Dermis microvascular lymphatic vessel endothelial cell (primary cell): ENCODE results near the gene ARHGAP1. TPM values are rescaled to one million over a fixed set of nuclear protein-coding genes. Genes with fewer than 3 reads are reported as not detected.

Experiments
- DNase-seq, 2 donors: peaks; one replicate each; pipeline versions ENCODE4 v3.0.0 to v3.0.0-alpha.2; 2010; ENCODE audit warnings: low read depth in 2 of 2
- total RNA-seq: library from RNA; depleted of rRNA; stranded (reverse); fragments of >200 nt; gene quantifications from 2 replicates; pipeline ENCODE4 v1.2.1, GENCODE V29; 2014

The ARHGAP1 gene
- total RNA-seq, 1 donor from 2014 or later, result 20.4 TPM

DNA sequence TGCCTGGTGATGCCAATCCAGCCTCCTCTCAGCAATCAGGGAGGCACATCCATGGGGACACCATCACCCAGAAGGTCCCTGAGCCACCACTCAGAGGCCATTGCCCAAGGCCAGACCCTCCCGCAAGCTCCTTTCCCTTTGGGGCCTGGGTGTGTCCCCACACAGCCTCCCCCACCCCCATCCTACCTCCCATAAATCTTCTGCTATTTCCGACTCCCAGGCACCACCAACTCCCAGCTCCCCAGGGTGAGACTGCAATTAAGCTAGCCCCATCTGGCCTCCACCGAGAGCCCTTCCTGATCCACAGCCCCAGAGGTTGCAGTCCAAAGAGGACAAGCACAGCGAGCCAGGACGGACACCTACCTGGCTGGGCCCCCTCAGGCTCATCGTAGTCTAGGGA is 6.3 kb downstream of the ARHGAP1 start:
- no peak for DNase-seq

DNA sequence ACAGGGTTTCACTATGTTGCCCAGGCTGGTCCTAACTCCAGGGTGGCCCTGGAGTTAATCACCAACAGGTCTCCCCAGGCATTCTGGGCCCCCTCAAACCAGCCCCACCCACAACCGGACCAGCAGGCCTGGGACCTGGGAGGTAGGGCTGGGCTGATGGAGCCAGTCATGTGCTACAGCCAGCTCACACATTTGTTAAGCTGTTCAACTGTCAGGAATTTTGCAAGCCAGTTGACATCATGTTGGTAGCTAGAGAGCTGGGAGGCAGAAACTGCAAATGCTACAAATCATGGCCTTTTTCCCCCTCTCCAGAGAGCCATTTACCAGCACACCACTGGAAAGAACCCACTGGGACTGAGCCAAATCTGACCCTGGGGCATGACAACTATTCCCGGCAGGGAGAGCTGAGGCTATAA is 6.8 kb downstream of the ARHGAP1 start:
- no peak for DNase-seq

DNA sequence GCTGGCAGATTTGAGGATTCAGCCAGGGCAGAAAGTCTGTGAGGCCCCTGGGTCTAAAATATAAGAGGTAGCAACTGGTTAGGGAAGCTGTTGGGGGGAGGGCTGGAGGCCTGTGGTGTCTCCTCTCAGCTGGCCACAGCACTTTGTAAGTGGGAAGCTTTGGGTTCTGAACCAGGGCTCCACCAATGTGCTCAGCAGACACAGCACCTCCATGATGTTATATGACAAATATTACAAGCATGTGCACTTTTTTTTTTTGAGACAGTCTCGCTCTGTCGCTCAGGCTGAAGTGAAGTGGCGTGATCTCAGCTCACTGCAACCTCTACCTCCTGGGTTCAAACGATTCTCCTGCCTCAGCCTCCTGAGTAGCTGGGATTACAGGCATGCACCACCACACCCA is 8.0 kb downstream of the ARHGAP1 start:
- DNase-seq, result no peak

DNA sequence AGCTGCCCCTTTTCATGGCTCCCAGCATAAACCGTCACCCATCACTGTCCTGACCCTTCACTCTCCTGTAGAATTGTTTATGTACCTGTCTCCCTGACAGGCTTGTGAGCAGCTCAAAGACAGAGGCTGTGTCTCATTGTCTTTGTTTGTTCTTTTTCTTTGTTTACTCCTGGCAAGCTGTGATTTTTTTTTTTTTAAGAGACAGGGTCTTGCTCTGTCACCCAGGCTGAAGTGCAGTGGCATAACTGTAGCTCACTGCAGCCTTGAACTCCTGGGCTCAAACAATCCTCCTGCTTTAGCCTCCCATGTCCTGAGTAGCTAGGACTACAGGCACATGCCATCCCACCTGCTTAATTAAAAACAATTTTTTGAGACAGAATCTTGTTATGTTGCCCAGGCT is 9.7 kb downstream of the ARHGAP1 start:
- DNase-seq, result no peak

DNA sequence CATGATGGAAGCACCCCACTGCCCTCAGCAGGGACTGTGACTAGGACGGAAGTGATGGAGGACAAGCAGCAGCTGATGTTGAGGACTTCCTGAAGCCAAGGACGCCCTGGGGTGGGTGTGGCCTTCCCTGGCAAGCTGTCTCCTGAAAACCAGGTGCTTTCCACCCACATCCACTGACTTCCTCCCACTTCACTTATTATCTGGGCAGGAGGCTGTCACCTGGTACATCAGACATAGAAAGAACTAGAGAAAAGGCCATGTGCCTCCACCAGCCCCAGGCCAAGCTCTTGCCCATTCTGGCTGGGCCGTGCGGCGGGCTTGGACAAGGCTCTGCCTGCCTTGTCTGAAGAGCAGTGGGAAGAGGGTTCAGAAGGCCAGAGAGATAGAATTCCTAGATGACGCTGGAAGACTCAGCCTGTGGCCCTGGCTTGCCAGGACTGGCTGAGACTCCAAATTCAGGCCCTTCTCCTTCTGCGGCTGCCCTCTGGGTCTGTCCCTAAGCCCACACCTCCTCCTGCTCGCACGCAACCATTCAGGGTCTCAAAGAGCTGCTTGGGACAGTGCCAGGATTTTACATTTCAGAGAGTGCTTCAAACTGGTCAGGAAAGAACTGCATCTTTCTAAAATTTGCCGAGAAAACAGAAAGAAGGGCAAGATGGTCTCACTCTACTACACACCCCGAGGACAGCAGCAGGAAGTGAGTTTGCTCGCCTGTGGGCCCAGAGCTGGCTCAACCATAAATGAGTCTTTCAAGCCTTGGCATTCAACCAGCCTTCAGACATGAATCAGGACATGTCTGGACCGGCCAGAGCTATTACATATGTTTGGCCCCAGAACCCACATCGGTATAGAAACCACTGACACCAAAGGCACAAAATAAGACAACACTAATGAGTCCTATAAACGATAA is 13.3 kb downstream of the ARHGAP1 start:
- peak in 1 of 2 donors; percentile 32 for DNase-seq

DNA sequence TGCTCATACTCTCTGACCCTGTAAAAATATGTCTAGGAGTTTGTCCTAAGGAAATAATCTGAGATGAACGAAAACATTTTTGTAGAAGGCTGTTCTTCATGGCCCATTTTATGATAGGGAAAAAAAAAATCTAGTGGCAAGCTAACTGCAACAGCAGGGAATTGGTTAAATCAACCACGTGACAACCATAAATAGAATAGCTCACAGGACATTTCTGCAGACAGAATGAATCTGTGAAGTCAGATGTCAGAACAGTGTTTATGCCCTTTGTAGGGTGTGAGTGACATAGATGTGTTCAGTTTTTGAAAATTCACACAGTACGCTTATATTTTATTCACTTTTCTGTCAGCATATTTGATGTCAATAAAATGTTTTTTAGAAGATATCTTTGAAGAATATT is 16.1 kb downstream of the ARHGAP1 start:
- no peak for DNase-seq

DNA sequence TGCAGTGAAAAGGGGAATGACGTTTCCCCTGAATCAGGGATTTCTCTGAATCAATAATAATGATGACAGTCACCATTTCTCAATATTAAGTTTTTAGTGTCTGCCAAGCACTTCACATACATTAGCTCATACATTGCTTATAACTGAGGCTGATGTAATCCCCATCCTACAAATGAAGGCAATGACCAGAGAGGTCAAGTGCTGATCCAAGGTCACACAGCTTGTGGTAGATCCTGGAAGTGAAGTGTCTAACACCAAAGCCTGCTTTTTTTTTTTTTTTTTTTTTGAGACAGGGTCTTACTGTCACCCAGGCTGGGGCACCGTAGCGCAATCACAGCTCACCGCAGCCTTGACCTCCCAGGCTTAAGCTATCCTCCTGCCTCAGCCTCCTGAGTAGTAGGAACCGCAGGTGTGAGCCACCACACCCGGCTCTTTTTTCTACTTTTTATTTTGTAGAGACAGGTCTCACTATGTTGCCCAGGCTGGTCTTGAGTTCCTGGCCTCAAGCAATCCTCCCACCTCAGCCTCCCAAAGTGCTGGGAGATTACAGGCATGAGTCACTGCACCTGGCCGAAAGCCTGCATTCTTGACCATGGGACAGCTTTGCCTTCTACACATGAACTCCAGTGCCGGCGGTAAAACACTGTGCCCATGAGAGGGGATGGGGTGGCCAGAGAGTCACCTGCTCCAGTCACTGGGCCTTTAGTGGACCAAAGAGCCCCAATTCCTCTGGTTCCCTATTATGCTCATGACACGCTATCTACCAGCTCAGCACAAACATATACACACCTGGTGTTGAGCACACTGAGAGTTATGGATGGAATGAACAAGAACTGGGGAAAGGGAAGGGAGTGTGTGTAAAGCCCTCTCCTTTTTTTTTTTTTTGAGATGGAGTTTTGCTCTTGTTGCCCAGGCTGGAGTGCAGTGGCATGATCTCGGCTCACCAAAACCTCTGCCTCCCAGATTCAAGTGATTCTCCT is 17.4 kb downstream of the ARHGAP1 start:
- DNase-seq, result no peak

DNA sequence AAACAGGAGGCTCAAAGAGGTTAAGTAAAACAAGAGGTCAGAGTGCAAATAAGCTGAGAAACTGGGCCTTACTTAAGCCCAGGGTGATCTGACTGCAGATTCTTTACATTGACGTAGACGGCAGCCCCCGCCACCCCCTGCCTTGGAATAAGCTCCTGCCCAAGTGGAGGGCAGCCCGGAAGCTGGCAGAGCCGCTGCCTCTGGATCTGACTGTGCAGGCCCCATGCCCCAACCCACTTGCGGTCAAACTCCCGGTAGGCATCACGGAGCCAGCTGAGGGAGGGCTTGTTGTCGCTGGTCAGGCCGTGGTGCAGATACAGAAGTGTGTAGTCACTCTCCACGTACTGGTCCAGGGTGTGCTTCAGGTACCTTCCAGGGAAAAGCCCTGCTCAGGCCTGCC is 18.6 kb downstream of the ARHGAP1 start:
- no peak for DNase-seq

DNA sequence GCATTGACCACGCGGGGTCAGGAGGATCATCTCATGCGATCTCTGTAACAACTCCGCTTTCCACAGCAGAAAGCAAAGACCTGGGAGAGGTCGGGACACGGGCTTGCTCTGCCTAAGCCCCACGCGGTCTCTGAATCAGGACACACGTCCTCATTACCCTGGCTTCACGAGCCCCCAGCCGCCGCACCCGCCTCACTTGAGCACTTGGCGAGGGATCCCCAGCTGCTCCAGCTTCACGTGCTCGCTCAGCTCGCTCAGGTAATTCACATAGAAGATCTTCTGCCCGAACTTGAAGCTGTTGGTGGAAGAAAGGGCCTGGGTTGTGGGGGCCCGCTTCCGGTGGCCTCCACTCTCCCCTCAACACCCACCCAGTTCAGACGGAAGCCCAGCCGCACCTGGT is 19.6 kb downstream of the ARHGAP1 start:
- DNase-seq, result no peak

DNA sequence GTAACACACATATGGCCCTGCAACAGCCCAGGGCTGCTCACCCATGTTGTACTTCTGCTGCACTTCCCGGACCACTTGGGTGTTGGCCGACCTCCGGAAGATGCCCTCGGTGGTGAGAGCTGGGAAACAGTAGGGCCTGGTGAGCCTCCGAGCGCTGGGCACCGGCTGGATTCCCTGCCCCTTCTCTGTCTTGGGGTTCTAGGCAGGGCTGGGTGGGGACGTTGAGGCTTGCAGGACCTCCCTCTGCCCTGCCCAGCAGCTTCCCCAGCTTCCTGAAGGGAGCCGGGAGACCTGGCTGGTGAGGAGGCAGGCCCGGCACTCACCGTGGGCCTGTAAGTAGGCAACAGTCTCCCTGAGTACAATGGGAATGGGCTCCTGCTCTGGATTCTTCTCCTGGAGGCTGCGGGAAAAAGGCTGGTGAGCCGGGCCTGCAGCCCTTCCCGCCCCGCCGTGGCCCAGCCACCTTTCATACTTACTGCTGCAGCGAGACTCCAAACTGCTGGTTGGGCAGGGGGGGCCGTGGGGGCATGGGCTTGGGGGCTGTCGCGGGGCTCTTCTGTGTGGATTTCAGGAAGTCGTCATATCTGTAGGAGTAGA is 20.2 kb downstream of the ARHGAP1 start:
- no peak for DNase-seq

DNA sequence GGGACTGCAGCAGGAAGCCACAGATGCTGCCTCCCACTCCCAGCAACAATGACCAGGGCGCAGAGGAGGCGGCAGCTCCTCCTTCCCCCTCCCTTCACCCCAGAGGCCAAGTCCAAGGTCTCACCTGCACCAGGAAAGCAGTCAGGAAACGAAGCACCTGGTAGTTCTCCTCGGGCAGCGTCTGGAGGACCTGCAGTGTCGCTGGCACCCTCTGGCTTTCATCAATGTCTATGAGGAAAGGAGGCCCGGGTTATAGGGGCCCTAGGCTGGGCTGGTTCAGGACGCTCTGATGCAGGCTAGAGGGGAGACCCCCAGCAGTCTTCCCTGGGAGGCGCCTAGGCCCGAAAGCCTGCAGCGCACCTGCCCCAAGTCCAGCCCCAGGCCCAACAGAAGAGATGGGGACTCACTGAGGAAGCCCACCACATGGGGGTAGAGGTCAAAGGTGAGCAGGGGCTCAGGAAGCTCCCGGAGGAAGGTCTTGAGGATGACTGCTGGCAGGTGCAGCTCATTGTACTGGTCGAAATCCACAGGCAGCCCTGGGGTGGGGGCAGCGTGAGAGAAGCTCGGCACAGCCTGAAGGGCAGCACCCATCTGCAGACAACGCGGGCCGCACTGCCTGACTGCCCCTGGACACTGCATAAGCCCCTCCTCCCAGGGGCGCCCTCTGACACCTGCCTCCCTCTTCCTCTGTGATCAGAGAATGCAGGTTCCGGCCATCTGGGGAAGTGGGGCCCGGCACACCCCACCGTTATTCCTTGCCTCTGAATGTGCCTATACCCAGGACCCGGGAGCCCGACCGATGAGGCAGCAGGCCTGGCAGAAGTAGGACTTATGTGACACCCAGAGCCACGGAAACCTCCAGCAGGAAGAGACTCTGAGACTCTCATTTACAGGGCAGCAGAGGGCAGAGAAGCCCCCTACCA is 20.9 kb downstream of the ARHGAP1 start:
- no peak for DNase-seq

DNA sequence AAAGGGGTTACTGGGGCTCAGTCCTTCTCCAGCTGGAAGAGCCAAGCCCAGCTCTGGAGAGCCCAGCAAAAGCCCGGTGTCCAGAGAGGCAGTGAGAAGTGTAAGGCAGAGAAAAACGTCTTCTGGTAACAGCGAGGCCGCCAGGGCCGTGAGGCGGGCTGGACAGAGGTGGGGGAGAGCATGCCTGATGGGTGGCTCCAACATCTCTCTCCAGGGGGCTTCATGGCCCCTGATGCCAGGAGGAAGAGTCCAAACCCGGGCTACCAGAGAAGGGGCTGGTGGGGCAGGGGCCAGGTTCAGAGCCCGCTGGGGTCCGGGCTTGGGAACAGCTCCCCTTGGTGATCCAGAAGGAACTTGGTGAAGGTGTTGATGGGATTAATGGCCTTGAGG is 21.7 kb downstream of the ARHGAP1 start:
- DNase-seq, result no peak

DNA sequence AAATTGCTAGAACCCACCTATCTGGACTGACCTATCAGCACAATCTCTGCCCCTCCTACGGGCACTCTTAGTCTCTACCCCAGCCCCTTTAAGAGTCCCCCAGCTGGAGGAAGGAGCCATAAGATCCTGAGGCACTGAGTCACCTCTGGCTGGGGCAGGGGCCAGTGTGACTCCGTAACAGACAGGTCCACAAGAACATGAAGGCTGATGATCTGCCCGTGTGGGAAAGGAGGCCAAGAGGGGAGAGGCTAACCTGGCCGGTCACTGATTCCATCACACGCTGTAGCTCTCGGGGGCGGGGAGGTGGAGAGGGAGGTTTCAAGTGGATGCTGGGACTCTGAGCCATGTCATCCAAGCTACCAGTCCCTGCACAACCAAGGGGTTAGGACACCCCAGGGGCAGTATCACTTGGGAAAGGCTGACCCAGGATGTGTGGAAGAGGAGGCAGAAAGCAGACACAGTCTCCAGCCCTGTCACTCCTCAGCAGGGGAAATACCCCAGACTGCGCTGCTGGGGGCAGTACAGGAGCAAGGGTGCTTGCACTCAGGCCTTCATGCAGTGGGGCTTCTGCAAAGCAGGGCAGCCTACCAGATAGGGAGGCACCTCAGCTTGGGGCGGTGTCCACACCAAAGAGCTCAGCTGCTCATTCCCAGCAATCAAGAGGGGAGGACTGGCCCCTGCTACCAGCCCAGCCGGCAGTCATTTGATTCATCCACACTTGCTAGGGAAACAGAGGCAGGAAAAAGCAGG is 22.3 kb downstream of the ARHGAP1 start:
- no peak for DNase-seq

DNA sequence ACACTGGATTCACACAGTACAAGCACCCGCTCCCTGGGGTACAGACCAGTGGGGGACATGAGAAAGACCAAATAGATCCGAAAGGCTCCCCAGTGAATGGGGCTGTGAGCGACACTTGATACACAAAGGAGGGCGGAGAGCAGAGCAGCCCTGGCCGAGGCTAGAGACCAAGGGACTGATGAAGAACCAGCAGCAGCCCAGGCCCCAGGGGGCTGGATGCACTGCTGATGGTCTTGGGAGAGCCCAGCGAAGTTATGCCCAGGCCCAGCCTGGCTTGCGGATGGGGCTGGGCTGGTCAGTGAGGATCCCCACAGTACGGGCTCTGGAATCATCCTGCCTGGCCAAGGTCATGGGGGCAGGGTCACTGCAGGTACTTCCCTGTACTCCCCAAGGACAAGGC is 23.2 kb downstream of the ARHGAP1 start:
- DNase-seq, result no peak

DNA sequence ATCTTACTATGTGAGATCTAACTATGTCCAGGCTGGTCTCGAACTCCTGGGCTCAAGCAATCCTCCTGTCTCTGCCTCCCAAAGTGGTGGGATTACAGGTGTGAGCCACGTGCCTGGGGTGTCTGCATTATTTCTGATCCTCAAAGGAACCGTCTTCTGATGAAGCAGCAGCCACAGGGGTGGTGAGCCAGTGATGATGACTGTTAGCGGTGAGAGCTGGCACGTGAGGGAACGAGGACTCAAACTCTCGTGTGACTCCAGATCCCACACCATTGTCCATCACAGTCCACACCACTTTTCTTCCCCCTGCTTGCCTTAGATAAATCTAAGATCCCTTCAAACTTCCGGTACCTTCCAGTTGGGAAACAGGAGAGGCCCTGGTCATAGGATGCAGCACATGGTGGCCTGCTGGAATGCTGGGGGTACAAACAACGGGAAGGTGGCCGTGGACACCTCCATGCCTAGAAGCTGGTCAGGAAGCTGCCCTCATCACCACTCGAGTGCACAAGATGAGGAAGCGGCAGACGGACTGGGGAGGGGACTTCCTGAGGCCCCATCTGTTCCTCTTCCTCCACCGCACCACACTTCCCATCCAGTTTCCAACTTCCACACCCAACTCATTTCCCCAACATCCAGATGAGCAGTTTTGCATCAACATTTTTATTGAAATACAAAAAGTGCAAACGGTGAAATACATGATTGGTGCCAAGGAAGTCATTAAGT is 23.8 kb downstream of the ARHGAP1 start:
- DNase-seq, result no peak

DNA sequence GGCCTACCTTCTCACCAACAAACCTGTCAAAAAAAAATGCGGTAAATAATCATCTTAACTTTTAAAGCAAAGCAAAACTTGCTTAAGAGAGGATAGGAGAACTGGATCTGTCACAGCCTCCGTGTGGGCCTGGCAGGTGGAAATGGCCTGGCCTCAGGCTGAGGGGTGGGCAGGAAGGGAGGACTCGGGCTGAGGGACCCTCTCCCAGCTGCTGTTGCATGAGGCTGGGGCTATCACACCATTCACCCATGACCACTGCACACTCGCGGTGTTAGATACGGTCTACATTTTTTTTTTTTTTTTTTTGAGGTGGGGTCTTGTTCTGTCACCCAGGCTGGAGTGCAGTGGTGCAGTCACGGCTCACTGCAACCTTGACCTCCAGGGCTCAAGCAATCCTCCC is 24.5 kb downstream of the ARHGAP1 start:
- DNase-seq, result no peak

DNA sequence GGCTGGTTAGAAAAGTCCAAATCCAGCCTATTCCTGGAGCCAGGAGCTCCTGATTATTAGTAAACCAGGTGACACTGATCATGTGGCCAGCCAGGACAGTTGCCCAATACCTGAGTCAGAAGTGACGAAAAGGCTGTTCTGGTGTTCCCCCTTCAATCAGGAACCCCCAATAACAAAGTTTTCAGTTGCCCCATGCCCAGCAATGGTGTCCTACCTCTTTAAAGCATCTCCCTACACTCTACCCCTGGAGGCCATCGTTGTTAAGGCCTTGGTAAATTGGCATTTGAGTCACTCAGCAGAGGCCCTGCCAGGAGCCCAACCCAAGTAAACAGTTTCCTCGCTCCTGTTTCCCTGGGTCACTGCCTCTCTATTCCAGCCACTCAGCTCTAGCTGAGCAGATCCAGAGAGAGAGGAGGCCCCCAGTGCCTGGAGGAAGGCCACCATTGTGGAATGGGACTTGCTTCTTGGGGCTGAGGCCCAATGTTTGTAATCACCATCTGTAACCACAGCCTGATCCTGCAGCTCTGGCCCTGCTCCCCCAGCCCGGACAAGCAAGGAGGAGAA is 25.0 kb downstream of the ARHGAP1 start:
- DNase-seq, result no peak

DNA sequence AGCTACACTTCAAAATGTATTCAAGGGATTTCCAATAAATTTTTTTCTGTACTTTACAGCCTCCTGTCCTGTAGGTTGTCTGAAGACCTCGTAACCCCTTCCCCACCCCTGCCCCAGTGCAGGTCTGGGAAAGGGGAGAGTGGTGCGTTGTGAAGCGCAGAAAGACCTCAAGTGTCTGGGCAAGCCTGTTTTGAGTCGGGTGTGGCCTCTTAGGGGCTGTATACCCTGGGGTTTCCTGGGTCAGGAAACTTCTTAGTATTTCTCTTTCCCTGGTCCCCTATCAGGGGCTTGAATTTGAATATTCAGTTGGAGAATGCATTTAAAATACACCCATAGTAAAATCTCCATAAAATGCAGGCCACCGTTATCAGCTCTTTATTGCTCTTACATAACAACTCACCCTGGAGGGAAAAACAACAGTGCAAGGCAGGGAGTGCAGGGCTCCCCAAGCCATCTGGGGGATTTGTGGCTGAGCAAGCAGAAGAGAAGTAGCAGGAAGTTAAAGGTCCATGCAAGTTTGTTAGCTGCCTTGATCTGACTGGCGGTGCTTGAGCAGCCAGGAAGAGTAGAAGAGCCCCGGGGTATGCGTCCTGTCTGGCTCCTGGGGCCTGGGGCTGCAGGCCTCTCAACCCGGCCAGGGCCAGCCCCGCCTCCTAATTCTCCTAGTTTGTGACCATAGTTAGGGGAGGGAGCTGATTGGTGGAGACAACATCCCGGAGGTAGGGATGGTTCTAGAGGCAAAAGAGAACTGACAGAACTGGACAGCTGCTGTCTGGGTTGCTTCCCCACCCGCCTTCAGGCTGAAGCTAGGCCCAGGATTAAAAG is 25.7 kb downstream of the ARHGAP1 start:
- no peak for DNase-seq
